Body of pancreas (tissue), 4 donors: ENCODE results near the gene CAMK1D. TPM values are rescaled to one million over a fixed set of nuclear protein-coding genes. Genes with fewer than 3 reads are reported as not detected.
A peak's percentile ranks its signal among the peaks of the same experiment; 100 is the strongest.

Experiments used
- ATAC-seq: fragments of 150-250 bp; one replicate; pipeline ENCODE4 v1.9.1; 2016
- DNase-seq, 4 donors: peaks; one replicate each; pipeline ENCODE4 v3.0.0-alpha.2; 2019
- H3K27ac ChIP-seq, 4 donors: fragments of 200-600 bp; sonication (generic); 1 replicate in 3 of 4; 2 replicates in 1 of 4; pipeline versions ENCODE4 v1.5.1 to v1.6.1; 2016 to 2019; ENCODE audit warnings: mild to moderate bottlenecking in 1 of 4, mixed read lengths in 1 of 4, moderate library complexity in 1 of 4
- H3K27me3 ChIP-seq, 2 donors: fragments of 200-600 bp; sonication (generic); one replicate each; pipeline ENCODE4 v1.6.0; 2016; ENCODE audit warnings: mild to moderate bottlenecking in 1 of 2
- H3K36me3 ChIP-seq, 2 donors: fragments of 200-600 bp; sonication (generic); replicated peaks in 1 of 2; 2 replicates each; pipeline ENCODE4 v1.5.1; 2016; ENCODE audit warnings: low read depth in 2 of 2; ENCODE audit not compliant: insufficient read depth in 1 of 2
- H3K4me1 ChIP-seq: fragments of 200-600 bp; sonication (generic); one replicate; pipeline ENCODE4 v1.6.0; 2016
- H3K4me3 ChIP-seq, 2 donors: fragments of 200-600 bp; sonication (generic); 1 replicate in 1 of 2; 2 replicates in 1 of 2; pipeline ENCODE4 v1.5.1; 2016 to 2019
- H3K9me3 ChIP-seq, 3 donors: fragments of 200-600 bp; sonication (generic); 1 replicate in 2 of 3; 2 replicates in 1 of 3; pipeline ENCODE4 v1.5.1; 2016
- CTCF ChIP-seq, 7 experiments: fragments of 450-650 bp in 4 of 7; fragments of 200-600 bp in 3 of 7; sonication (generic) in 3 of 7; IDR thresholded peaks; one replicate each; pipeline ENCODE4 v1.5.1; 2016 to 2019; ENCODE audit warnings: antibody characterized with exemption in 7 of 7
- POLR2A ChIP-seq, 3 donors: fragments of 450-650 bp; IDR thresholded peaks; one replicate each; pipeline ENCODE4 v1.6.1; 2016; ENCODE audit warnings: antibody characterized with exemption in 3 of 3, mild to moderate bottlenecking in 2 of 3
- WGBS, 2 donors: methylation state at CpG; one replicate each; pipeline ENCODE4 v1.1.5; 2017; 5-methylcytosine and 5-hydroxymethylcytosine counted together
- intact Hi-C: fragments of 100-400 bp; cut with DNase I; formaldehyde crosslinking; loops from one replicate; pipeline ENCODE4 v1.15.1; 2023
- total RNA-seq, 2 donors: library from RNA; depleted of rRNA; stranded (reverse); fragments of >200 nt; gene quantifications; one replicate each; pipeline ENCODE4 v1.1.0, GENCODE V29; 2016

Gene CAMK1D
- total RNA-seq, 2 donors from 2014 or later: 12.5 to 14.2 TPM

- no peak overlapping the region for H3K4me3 ChIP-seq
- no peaks in the 10 kb centered on the region for H3K36me3 ChIP-seq
- intact Hi-C loops: no loop called here
- ATAC-seq (no peak), DNase-seq (no peak)
- no peaks in the 10 kb centered on the region for H3K9me3 ChIP-seq
- peaks cover 7% of the 10 kb centered on the region for H3K4me1 ChIP-seq
- no peak overlapping the region for H3K27ac ChIP-seq
- no peaks in the 10 kb centered on the region for H3K27me3 ChIP-seq
- WGBS, 2 donors: 90 to 92% methylated on average over 4 of the region's 4 CpGs
- TF ChIP-seq POLR2A (IDR thresholded peaks at IDR 0.05): no peak
- no peak for TF ChIP-seq CTCF (IDR thresholded peaks at IDR 0.05)
These were observed 183.8 kb downstream of the CAMK1D start for GRCh38 chr10:12533151-12533550.

- ATAC-seq (no peak), DNase-seq (no peak)
- TF ChIP-seq POLR2A (IDR thresholded peaks at IDR 0.05) (no peak), CTCF (IDR thresholded peaks at IDR 0.05) (no peak)
- no peak overlapping the region for H3K27ac ChIP-seq
- H3K4me3 ChIP-seq: no peak overlapping the region
- WGBS, 2 donors: 79 to 86% methylated on average over 3 of the region's 3 CpGs
- H3K27me3 ChIP-seq: no peaks in the 10 kb centered on the region
- no peaks in the 10 kb centered on the region for H3K9me3 ChIP-seq
- intact Hi-C loops: no loop called here
- peaks cover 10% of the 10 kb centered on the region for H3K4me1 ChIP-seq
- H3K36me3 ChIP-seq: no peaks in the 10 kb centered on the region
These were observed 184.4 kb downstream of the CAMK1D start for GRCh38 chr10:12533723-12534122.

- 71 to 77% methylated on average over 9 of the region's 9 CpGs for WGBS, 2 donors
- H3K4me1 ChIP-seq: peaks cover 21% of the 10 kb centered on the region
- no peak overlapping the region for H3K27ac ChIP-seq
- ATAC-seq: peak; percentile 47
- no peaks in the 10 kb centered on the region for H3K36me3 ChIP-seq
- no peaks in the 10 kb centered on the region for H3K9me3 ChIP-seq
- intact Hi-C loops: no loop called here
- DNase-seq: peak; percentile 7 to 44 (median 30)
- H3K27me3 ChIP-seq: no peaks in the 10 kb centered on the region
- no peak for TF ChIP-seq CTCF (IDR thresholded peaks at IDR 0.05)
- no peak for TF ChIP-seq POLR2A (IDR thresholded peaks at IDR 0.05)
- H3K4me3 ChIP-seq: no peak overlapping the region
These were observed 185.5 kb downstream of the CAMK1D start for GRCh38 chr10:12534824-12535223.

GRCh38 chr10:12535656-12536055 lies 186.3 kb downstream of the CAMK1D start:
- H3K27me3 ChIP-seq: no peaks in the 10 kb centered on the region
- ATAC-seq: no peak
- peaks cover 25% of the 10 kb centered on the region for H3K4me1 ChIP-seq
- H3K36me3 ChIP-seq: no peaks in the 10 kb centered on the region
- intact Hi-C loops: no loop called here
- TF ChIP-seq POLR2A (IDR thresholded peaks at IDR 0.05) (no peak), CTCF (IDR thresholded peaks at IDR 0.05) (no peak)
- no peaks in the 10 kb centered on the region for H3K9me3 ChIP-seq
- DNase-seq: no peak
- H3K27ac ChIP-seq: no peak overlapping the region
- H3K4me3 ChIP-seq: no peak overlapping the region

- ATAC-seq (no peak), DNase-seq (no peak)
- H3K27ac ChIP-seq: no peak overlapping the region
- TF ChIP-seq POLR2A (IDR thresholded peaks at IDR 0.05): no peak
- TF ChIP-seq CTCF (IDR thresholded peaks at IDR 0.05): no peak
- H3K27me3 ChIP-seq: no peaks in the 10 kb centered on the region
- WGBS, 2 donors: 73 to 89% methylated on average over 9 of the region's 9 CpGs
- intact Hi-C loops: no loop called here
- no peaks in the 10 kb centered on the region for H3K36me3 ChIP-seq
- H3K4me1 ChIP-seq: peaks cover 18% of the 10 kb centered on the region
- H3K4me3 ChIP-seq: no peak overlapping the region
- no peaks in the 10 kb centered on the region for H3K9me3 ChIP-seq
These were observed 189.2 kb downstream of the CAMK1D start for GRCh38 chr10:12538491-12538995.
